GM18867 (cell line): ENCODE data around the gene CDC14A.
A peak's percentile ranks its signal among the peaks of the same experiment; 100 is the strongest.
"Not testable (repeated sequence)": the region's sequence is repeated elsewhere in the genome, so short reads cannot be mapped to it uniquely, and the experiment has no call there.

Source experiments
- ATAC-seq: cut with Tn5 transposase; IDR thresholded peaks from one replicate; pipeline ENCODE4 v1.9.1; 2021; ENCODE audit warnings: mild to moderate bottlenecking, moderate library complexity; ENCODE audit not compliant: unreplicated experiment

The CDC14A gene

DNA sequence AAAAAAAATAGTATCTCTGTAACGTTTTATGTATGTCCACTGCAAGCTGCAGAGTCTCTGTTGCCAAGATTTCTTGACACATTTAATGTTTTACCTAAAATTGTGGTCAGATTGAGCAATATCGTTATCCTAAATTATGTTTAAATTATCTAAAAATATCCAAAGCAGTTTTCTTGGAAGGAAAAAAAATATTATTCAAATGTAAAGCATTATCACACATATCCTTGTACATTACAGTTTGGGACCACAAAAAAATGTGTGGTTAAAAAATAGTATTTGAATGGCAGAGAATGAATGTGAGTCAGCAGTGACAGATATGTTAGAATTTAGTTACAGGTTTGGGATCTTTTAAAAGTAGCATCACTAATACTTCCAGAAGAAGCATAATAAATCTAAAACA is 21.2 kb upstream of the CDC14A start:
- ATAC-seq: not testable (repeated sequence)

DNA sequence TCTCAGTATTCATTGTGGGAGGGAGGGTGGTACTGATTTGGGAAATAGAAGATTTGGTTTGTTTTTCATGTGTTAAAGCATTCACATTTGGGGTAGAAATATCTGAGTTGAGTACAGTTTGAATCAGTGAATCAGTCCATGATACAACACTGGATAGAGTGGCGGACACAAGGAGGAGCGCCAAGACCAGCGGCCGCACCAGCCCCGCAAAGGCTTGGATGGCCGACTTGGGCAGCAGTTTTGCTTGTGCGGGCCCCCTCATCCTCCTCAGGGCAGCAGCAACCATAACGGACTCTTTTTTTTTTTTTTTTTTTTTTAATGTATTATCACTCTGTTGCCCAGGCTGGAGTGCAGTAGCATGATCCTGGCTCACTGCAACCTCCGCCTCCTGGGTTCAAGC is 20.0 kb upstream of the CDC14A start:
- ATAC-seq: no peak

DNA sequence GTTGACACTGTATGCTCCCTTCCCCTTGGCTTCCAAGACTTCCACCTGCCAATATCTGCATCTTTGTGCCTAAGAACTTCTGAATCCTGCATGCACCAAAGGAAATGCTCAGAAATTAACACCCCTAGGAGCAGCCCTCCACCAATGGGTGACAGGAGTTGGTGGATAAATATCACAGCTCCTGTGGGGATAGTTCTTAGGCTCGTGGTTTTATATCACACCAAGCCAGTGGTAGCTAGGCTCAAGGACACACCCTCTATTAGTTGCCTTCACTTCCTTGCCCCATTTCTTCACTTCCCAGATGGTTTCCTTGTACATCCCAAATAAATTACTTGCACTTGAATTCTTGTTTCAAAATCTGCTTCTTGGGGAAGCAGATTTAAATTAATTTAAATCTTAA is 16.9 kb upstream of the CDC14A start:
- no peak for ATAC-seq

DNA sequence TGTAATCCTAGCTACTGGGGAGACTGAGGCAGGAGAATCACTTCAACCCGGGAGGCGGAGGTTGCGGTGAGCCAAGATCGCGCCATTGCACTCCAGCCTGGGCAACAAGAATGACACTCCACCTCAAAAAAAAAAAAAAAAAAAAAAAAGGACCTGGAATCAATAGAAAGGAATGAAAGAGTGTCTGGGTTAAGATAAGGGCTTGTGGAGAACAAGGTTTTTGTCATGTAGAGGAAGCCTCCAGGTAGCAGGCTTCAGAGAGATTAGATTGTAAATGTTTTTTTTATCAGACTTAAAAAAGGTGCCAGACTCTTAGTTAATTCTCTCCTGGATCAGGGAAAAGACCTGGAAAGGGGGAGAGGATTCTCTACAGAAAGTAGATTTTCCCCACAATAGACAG is 14.4 kb upstream of the CDC14A start:
- not testable (repeated sequence) for ATAC-seq

DNA sequence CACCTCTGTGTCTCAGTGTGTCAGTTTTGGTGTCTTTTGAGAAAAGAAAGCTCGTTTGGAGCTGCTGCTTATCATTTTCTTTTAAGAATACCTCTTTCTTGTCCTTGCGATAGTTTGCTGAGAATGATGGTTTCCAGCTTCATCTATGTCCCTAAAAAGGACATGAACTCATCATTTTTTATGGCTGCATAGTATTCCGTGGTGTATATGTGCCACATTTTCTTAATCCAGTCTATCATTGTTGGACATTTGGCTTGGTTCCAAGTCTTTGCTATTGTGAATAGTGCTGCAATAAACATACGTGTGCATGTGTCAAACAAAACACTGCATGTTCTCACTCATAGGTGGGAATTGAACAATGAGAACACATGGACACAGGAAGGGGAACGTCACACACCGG is 12.6 kb upstream of the CDC14A start:
- ATAC-seq: not testable (repeated sequence)

DNA sequence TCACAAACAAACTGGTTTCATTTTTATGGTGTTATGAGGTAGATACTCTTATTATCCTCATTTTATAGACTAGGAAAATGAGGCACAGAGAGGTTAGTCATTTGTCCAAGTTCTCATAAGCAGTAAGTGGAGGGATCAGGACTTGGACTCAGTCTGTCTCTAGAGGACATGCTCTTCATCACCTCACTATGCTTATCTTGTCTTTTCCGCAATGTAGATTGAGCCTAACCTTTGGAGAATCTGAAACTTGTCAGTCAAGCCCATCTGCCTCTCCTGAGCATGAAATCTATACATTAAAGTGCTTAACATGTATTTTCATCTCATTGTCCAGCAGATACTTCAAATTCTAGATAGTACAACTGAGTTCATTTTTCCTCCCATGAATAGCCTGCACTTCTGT is 11.8 kb upstream of the CDC14A start:
- no peak for ATAC-seq

DNA sequence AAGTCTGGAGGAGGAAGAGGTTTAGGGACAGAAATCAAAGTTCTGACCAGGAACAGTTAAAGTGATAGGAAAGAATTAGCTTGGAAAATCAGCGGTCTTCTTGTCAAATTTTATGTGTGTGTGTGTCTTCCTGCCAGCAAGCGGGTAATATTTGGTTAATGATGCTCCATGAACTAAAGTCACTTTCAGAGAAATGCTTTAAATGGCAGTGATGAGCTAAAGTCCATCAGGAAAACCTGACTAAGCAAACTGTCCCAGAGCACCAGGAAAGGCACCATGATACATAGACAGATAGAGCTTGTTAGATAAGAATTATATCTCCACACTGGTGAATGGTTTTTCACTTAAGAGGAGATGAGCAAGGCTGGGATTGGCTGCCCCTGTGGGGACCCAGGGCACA is 10.0 kb upstream of the CDC14A start:
- no peak for ATAC-seq

DNA sequence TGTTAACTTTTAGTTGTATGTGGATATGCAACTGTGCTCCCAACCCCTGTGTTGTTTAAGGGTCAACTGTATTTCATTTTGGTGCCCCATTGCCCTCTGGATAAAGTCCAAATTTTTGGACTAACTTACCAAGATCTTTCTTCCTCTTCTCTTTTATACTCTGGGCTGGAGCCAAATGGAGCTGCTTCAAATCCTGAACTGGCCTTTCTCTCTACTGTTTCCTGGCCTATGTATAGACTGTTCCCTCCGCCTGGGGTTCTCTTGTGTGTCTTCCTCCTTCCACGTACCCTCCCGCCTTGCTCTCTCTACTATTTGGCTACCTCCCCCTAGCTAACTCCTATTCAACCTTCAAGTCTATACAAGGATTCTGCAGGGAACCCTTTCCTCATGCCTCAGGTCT is 8.4 kb upstream of the CDC14A start:
- no peak for ATAC-seq

DNA sequence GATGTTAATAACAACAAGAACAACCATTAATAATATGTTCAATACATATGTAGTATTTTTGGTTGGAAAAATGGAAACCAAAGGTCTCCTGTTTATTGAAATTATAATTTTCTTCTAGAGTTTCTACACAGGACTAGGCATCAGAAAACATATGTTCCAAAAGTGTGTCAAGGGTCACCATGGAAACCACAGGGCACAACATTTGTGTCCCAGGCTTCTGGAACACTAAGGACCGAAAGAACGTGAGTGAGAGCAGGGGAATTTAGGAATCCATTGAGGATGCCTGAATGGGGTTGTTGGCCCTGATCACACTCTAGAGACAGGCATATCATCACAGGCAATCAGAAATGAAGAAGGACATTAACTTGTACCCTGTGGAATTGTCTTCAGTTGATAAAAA is 7.5 kb upstream of the CDC14A start:
- ATAC-seq: no peak

DNA sequence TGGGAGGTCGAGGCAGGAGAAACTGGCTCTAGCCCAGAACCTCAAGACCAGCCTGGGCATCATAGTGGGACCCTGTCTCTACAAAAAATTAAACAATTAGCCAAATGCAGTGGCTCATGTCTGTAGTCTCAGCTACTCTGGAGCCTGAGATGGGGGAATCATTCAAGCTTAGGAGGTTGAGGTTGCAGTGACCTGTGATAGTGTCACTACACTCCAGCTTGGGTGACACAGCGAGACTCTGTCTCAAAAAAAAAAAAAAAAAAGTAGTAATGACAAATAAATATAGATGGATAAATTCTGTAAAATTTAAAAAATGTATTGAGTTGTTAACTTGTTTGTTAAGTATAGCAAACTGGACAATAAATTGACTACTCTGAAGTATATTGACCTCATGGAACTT is 5.9 kb upstream of the CDC14A start:
- no peak for ATAC-seq

DNA sequence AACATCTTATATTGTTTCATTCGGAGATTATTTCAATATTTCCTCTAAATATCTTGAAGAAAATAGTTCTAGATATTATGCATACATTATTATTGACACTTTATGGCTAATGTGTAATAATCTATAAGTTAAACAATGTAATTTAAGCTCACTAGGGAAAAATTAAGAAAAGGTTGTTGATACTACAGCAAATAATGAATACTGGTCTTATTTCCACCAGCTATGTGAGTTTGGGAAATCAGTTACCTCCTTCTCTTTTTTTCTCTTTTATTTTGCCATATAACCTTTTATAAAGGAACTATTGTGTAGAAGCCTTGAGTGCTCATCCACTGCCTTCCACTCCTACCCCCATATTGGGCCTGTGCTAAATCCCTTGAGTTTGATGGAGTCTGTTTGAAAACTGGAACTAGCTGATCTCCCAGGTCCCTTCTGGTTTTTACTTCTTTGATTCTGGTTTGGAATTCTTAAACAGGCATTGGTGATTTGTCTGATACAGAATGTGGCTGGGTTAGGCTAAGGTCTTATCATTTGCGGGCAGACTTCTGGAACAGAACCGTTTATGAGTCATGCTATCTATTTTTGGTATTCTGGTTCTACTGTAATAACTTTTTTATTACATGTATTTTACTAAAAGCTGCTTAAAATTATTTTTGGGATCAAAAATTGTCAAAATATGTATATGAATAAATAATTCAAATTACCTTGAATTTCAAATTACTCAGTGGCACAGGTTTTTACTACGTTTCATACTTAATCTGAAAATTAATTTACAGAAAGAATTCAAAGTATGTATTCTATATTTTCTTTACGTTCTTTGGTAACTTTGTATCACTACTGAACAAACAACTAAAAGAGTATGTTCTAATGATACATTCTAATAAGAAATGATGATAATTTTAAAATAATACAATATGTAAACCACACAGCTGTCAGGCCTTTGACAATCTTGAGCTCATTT is 5.0 kb upstream of the CDC14A start:
- no peak for ATAC-seq

DNA sequence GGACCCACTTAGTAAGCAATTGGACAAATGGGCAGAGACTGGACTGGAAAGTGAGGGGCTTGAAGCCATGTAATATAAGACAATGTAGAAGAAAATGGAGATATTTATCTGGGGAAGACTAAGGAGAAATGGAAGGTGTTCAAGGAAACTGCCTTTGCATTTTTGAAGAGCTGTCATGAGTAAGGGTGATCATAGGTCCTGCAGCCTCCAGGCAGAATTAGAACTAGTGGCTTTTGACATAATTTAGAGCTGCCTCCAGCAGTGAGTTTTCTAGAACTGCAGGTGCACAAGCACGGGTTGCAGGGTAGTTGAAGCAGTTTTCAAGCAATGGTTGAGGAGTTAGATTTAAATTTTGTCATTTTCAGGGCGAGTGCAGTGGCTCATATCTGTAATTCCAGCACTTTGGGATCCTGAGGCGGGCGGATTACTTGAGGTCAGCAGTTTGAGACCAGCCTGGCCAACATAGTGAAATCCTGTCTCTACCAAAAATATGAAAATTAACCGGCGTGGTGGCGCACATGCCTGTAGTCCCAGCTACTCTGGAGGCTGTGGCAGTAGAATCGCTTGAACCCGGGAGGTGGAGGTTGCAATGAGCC is 3.7 kb upstream of the CDC14A start:
- no peak for ATAC-seq

DNA sequence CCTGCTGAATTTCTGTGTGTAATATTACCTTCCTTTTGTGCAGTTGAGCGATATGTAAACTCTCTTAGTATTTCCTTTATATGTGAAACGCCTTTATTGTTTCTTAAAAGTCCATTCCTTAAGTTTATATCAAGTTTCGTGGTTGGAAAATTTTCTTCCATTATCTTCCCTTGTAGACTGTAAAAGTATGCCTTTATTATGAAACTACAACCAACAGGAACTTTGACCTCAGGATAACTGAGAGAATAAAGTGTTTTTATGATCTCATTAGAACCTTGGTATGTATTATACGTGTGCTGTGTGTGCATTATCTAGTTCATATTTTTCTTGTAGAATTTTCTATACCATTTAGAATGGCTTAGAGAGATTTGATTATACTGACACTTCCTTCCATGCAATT is 3.1 kb upstream of the CDC14A start:
- no peak for ATAC-seq

DNA sequence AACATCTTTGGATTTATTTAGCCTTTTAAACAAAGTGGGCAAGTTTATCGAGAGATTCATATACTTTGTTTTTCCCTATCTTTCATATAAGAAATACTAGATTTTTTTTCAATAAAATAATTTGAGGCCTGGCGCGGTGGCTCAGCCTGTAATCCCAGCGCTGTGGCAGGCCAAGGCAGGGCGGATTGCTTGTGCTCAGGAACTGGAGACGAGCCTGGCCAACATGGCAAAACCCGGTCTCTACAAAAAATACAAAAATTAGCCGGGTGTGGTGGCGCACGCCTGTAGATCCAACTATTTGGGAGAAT is 1.6 kb upstream of the CDC14A start:
- ATAC-seq: no peak

DNA sequence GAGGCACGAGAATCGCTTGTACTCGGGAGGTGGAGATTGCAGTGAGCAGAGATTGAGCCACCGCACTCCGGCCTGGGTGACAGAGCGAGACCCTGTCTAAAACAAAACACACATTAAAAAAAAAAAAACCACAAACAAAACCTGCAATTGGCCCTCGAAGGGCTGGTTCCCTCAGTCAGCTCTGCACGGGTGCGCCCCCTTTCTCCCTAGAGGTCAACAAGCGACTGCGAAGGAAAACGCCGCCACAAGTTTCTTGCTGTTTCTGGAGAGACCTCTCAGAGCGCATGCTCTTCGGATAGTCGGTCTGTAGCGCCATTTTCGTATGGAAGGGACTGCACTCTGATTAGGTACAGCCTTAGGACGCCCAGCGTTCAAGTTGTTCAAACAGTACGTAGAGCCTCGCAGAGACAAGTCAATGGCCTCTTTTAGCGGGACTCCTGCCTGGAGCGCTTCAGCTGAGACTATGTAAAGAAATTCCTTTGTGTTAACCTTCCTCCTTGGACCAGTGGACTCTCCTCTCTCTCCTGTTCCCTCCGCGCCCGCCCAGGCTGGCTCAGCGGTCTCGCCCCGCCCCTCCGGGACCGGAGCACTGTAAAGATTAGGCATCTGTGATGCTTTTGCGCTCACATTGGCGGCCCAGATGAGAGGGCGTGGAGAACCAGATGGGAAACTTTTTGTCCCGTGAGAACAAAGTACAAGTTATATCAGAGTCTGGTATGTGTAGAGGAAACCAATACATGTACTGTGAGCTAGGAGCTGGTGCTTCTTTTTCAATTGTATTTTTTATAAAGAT is 1.0 kb upstream of the CDC14A start:
- ATAC-seq: peak; percentile 63

DNA sequence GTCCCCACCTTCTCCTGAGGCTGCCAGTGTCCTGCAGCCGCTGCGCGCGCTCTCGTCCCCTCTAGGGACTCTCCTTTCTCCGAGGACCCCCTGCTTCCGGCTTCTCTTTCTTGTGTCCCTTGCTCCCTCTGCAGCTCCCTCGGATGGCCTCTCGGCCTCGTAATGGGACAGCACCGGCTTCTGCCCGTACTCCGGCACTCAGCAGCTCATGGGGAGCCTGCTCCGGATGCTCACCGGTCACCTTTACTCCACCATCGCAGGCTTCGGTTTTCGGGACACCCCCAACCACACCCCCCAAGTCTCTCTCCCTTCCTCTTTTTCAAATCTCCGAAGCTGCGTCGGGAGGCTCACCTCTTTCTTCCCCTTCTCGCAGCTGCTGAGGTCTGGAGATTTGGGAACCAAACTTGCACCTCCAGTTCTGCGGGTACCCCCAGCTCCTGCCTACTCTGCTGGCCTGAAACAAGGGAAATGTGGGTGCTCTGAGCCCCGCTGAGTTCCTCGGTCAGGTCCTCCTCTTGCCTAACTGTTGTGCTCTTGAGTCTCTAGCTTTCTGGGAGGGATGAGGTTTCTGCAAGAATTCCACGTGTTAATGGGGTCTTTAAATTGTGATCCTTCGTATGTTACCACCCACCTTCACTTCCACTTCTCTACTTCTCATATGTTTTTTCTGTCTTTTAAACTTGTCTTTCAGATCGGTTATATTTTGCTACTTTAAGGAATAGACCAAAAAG is 930 bp downstream of the CDC14A start:
- peak; percentile 25 for ATAC-seq

DNA sequence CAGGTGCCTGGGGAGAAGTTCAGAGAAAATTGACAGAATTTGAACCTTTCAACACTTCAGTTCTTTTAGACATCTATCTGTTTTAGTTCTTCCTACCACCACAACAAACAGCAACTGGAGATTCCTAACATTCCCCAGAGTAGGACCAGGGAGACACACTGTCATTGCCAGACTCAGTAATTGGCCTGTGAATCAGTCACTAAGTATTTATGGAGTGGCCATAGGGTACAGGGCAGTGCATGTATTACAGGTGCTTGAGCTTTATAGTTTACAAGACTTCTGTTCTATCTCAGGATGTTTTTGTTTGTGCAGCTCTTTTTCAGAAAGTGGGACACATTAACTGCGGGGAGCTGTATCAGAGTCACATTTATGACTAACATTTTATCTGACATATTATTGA is 1.7 kb downstream of the CDC14A start:
- ATAC-seq: no peak

DNA sequence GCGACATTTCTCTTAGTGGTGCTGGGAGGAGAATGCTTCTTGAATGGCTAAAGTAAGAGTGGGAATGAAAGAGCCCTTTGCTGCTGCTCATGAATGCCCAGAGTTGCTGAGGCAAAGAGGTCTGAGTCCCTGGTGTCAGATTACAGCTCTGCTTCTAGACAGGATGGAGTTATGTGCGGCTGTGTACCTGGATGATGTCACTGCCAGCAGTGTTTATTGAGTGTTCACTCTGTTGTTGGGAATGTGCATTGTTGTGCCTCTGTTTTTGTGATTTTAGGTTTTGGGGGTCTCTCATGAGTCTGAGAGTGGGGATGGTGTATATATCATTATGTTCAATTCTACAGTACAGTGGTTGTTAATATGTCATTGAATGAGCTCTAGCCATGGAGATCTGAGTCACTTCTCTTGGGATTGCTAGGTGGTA is 2.7 kb downstream of the CDC14A start:
- no peak for ATAC-seq

DNA sequence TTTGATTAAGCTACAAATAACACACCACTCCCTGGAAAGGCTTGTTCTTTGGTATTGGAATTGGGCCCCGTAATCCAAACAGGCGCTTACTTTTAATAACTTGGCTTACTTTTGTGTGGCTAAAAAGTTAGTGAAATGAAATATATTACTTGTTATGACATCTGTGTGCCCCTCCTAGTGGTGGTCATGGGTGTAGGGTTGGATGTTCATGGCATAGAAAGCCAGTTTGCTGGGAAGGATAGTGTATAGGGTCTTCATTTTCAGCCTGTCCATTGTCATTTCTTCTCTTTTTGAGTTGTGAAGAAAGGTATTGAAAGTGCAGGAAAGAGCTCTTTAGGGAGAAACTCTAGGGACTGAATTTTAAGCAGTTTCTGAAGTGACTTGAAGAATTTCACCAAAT is 5.9 kb downstream of the CDC14A start:
- peak; percentile 36 for ATAC-seq

DNA sequence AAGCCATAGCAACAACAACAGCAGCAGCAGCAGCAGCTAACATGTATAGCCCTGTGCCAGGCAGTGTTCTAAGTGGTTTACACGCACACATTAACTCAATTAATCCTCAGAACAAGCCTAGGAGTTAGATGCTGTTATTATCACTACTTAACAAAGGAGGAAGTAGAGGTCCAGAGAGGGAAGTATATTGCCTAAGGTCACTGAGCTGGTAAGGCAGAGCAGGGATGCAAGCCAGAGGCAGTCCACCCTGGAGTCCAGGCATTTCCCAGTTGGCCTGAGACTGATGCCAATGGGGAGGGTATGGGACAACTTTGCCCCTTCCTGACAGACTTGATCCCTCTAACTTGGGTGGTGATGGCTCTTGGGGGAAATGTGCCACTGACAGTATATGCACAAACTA is 6.8 kb downstream of the CDC14A start:
- ATAC-seq: no peak
